ENCODE results near the gene POLR3E. TPM values are rescaled to one million over a fixed set of nuclear protein-coding genes. Genes with fewer than 3 reads are reported as not detected.

POLR3E gene
- polyA plus RNA-seq, 1 experiment: 60.9 TPM

GRCh38 chr16:22255335-22255734 is 41.9 kb upstream of the POLR3E start:
- no peak for DNase-seq (ENCODE audit: low read depth)
- CTCF ChIA-PET: no interaction called here

GRCh38 chr16:22257440-22257839 is 39.8 kb upstream of the POLR3E start:
- Histone ChIP-seq H3K36me3 (ENCODE audit: control insufficient read depth, insufficient read depth, low read length) (peaks cover 31% of the 10 kb centered on the region), H3K4me3 (ENCODE audit: low read depth, low read length) (no peak overlapping the region), H3K27me3 (ENCODE audit: control insufficient read depth, insufficient read depth, low read length) (no peaks in the 10 kb centered on the region)
- ChIA-PET POLR2A (no interaction called here), CTCF (interaction anchor here (0.6 to 1.2 kb wide), 2 partner anchors 43 to 66 kb away, joined by 3 read pairs; no protein-coding TSS in a partner anchor)
- no peak for TF ChIP-seq CTCF (IDR thresholded peaks at IDR 0.05; ENCODE audit: insufficient read depth, low read depth, low read length)
- no peak for DNase-seq (ENCODE audit: low read depth)

More at GRCh38 chr16:22255335-22255734, 41.9 kb upstream of the POLR3E start:
- POLR2A ChIA-PET: interaction anchor here (0.6 kb wide), 1 partner anchor 9 kb away, joined by 5 read pairs; no protein-coding TSS in a partner anchor
- Histone ChIP-seq H3K27me3 (ENCODE audit: control insufficient read depth, insufficient read depth, low read length) (no peaks in the 10 kb centered on the region), H3K36me3 (ENCODE audit: control insufficient read depth, insufficient read depth, low read length) (peaks cover 32% of the 10 kb centered on the region), H3K4me3 (ENCODE audit: low read depth, low read length) (no peak overlapping the region)
- TF ChIP-seq CTCF (IDR thresholded peaks at IDR 0.05; ENCODE audit: insufficient read depth, low read depth, low read length): no peak

GRCh38 chr16:22260490-22260889 is 36.7 kb upstream of the POLR3E start:
- Histone ChIP-seq H3K36me3 (ENCODE audit: control insufficient read depth, insufficient read depth, low read length) (peaks cover 25% of the 10 kb centered on the region), H3K4me3 (ENCODE audit: low read depth, low read length) (no peak overlapping the region), H3K27me3 (ENCODE audit: control insufficient read depth, insufficient read depth, low read length) (no peaks in the 10 kb centered on the region)
- CTCF ChIA-PET: no interaction called here
- no peak for DNase-seq (ENCODE audit: low read depth)
- POLR2A ChIA-PET: no interaction called here
- no peak for TF ChIP-seq CTCF (IDR thresholded peaks at IDR 0.05; ENCODE audit: insufficient read depth, low read depth, low read length)

GRCh38 chr16:22262460-22262859 is 34.7 kb upstream of the POLR3E start:
- H3K27me3 ChIP-seq (ENCODE audit: control insufficient read depth, insufficient read depth, low read length): no peaks in the 10 kb centered on the region
- no peak for DNase-seq (ENCODE audit: low read depth)
- H3K36me3 ChIP-seq (ENCODE audit: control insufficient read depth, insufficient read depth, low read length): peaks cover 19% of the 10 kb centered on the region
- H3K4me3 ChIP-seq (ENCODE audit: low read depth, low read length): no peak overlapping the region
- no peak for TF ChIP-seq CTCF (IDR thresholded peaks at IDR 0.05; ENCODE audit: insufficient read depth, low read depth, low read length)
- ChIA-PET POLR2A (no interaction called here), CTCF (interaction anchor here (1.0 kb wide), 1 partner anchor 57 kb away, joined by 3 read pairs; the partner anchor contains the start of gene EEF2K)

- DNase-seq (ENCODE audit: low read depth): no peak
- CTCF ChIA-PET: interaction anchor here (0.6 to 1.0 kb wide), 2 partner anchors 17 to 60 kb away, joined by 3 to 4 read pairs; no protein-coding TSS in a partner anchor
- Histone ChIP-seq H3K4me3 (ENCODE audit: low read depth, low read length) (no peak overlapping the region), H3K36me3 (ENCODE audit: control insufficient read depth, insufficient read depth, low read length) (peaks cover 13% of the 10 kb centered on the region), H3K27me3 (ENCODE audit: control insufficient read depth, insufficient read depth, low read length) (no peaks in the 10 kb centered on the region)
- no peak for TF ChIP-seq CTCF (IDR thresholded peaks at IDR 0.05; ENCODE audit: insufficient read depth, low read depth, low read length)
- POLR2A ChIA-PET: no interaction called here
Measured at GRCh38 chr16:22264786-22265185, 32.4 kb upstream of the POLR3E start.
